K562 (cell line): ENCODE results near the gene SORCS2. TPM values are rescaled to one million over a fixed set of nuclear protein-coding genes. Genes with fewer than 3 reads are reported as not detected.

ENCODE experiments used
- ATAC-seq: fragments of 200-7000 bp; cut with Tn5 transposase; 3 replicates; pipeline ENCODE4 v1.9.1; 2020; ENCODE audit warnings: moderate library complexity
- BruUV-seq: library from RNA; stranded (reverse); fragments of 400-500 nt; replicated peaks from 2 replicates; lab custom pipeline; 2021; lab: Mats Ljungman, UMichigan
- CTCF ChIA-PET: fragments of 300-600 bp; formaldehyde crosslinking; extraction: SDS; loops from one replicate; lab custom pipeline; 2021; ENCODE audit warnings: low intra/inter-chr PET ratio; lab: Yijun Ruan, JAX
- POLR2A ChIA-PET: fragments of 300-600, 350-650 bp; sonication (Branson Sonifier 250); formaldehyde crosslinking; extraction: SDS; loops from one replicate; lab custom pipeline; 2021; ENCODE audit warnings: antibody characterized with exemption, inconsistent platforms; lab: Yijun Ruan, JAX
- DNase-seq, 4 experiments: peaks; one replicate each; pipeline versions ENCODE4 v3.0.0 to v3.0.0-alpha.2; 2011 to 2018; ENCODE audit warnings: low spot score in 3 of 4, mixed read lengths in 3 of 4; ENCODE audit errors: extremely low read depth in 1 of 4
- FAIRE-seq: peaks from 2 replicates; lab custom pipeline; 2011; peaks lifted over from hg19 to GRCh38; lab: Jason Lieb, UNC
- H2AFZ ChIP-seq: 2 replicates; pipeline ENCODE4 v1.6.0; 2011; ENCODE audit warnings: low read depth, low read length, control low read depth, inconsistent platforms
- H3K27ac ChIP-seq: fragments of 200-600 bp; 3 replicates; pipeline ENCODE4 v1.8.0; 2011; ENCODE audit warnings: low read depth, mild to moderate bottlenecking, control low read depth, inconsistent platforms, low read length, moderate library complexity, mixed read lengths; ENCODE audit errors: extremely low read depth
- H3K27me3 ChIP-seq, 2 experiments: fragments of 300-600 bp in 1 of 2; 2 replicates in 1 of 2; 3 replicates in 1 of 2; pipeline versions ENCODE4 v1.6.0 to v1.8.0; 2011; ENCODE audit warnings: inconsistent platforms in 2 of 2, low read length in 2 of 2, mild to moderate bottlenecking in 1 of 2, mixed read lengths in 1 of 2, moderate library complexity in 1 of 2; ENCODE audit not compliant: control insufficient read depth in 2 of 2, insufficient read depth in 2 of 2
- H3K36me3 ChIP-seq: fragments of 300-600 bp; 3 replicates; pipeline ENCODE4 v1.8.0; 2011; ENCODE audit warnings: mild to moderate bottlenecking, low read length, inconsistent platforms; ENCODE audit not compliant: control insufficient read depth, insufficient read depth
- H3K4me1 ChIP-seq, 2 experiments: fragments of 200-600 bp in 1 of 2; replicated peaks in 1 of 2; 2 replicates in 1 of 2; 3 replicates in 1 of 2; pipeline versions ENCODE4 v1.5.1 to v1.8.0; 2011; ENCODE audit warnings: inconsistent platforms in 2 of 2, low read length in 2 of 2, mild to moderate bottlenecking in 1 of 2, mixed read lengths in 1 of 2, moderate library complexity in 1 of 2; ENCODE audit not compliant: control insufficient read depth in 2 of 2, insufficient read depth in 2 of 2
- H3K4me2 ChIP-seq: 2 replicates; pipeline ENCODE4 v1.6.1; 2011; ENCODE audit warnings: low read length, control low read depth, inconsistent platforms, mixed read lengths; ENCODE audit not compliant: insufficient read depth
- H3K4me3 ChIP-seq: fragments of 200-600 bp; sonication (generic), shearing (Covaris generic); 2 replicates; pipeline ENCODE4 v1.5.1; 2016; ENCODE audit warnings: control low read depth, inconsistent platforms
- H3K79me2 ChIP-seq: fragments of 200-600 bp; 3 replicates; pipeline ENCODE4 v1.8.0; 2011; ENCODE audit warnings: low read length, inconsistent platforms; ENCODE audit not compliant: control insufficient read depth, insufficient read depth
- H3K9ac ChIP-seq, 2 experiments: 2 replicates each; pipeline versions ENCODE4 v1.6.0 to v1.6.1; 2011; ENCODE audit warnings: low read depth in 2 of 2, low read length in 2 of 2, control low read depth in 1 of 2, inconsistent platforms in 1 of 2, mild to moderate bottlenecking in 1 of 2, mixed read lengths in 1 of 2; ENCODE audit not compliant: insufficient read depth in 1 of 2
- H3K9me1 ChIP-seq: one replicate; pipeline ENCODE4 v1.6.0; 2011; ENCODE audit warnings: inconsistent platforms, mild to moderate bottlenecking, low read length, moderate library complexity; ENCODE audit not compliant: control insufficient read depth, insufficient read depth
- H3K9me3 ChIP-seq: replicated peaks from 2 replicates; pipeline ENCODE4 v1.5.1; 2011; ENCODE audit warnings: low read depth, low read length, inconsistent platforms; ENCODE audit not compliant: control insufficient read depth, insufficient read depth
- H4K20me1 ChIP-seq: replicated peaks from 2 replicates; pipeline ENCODE4 v1.6.1; 2011; ENCODE audit warnings: low read length, inconsistent platforms, mixed read lengths; ENCODE audit not compliant: control insufficient read depth, insufficient read depth
- CREB3 ChIP-seq: fragments of 450-650 bp; conservative IDR thresholded peaks from 2 replicates; pipeline ENCODE4 v1.6.1; 2016; ENCODE audit warnings: missing genetic modification characterization, low read depth, mild to moderate bottlenecking, missing compliant biosample characterization, moderate library complexity
- FOXP1 ChIP-seq: sonication (generic); formaldehyde crosslinking; IDR thresholded peaks from 2 replicates; pipeline ENCODE4 v1.8.0; 2022; ENCODE audit warnings: mild to moderate bottlenecking, missing genetic modification reagents
- MTA3 ChIP-seq: fragments of 450-650 bp; formaldehyde crosslinking; IDR thresholded peaks from 2 replicates; pipeline ENCODE4 v1.6.1; 2017; ENCODE audit warnings: mild to moderate bottlenecking, borderline replicate concordance
- RNF219 ChIP-seq: fragments of 250-450 bp; sonication (Bioruptor Pico); IDR thresholded peaks from 2 replicates; pipeline ENCODE4 v1.5.0; 2022; ENCODE audit warnings: mild to moderate bottlenecking
- ZKSCAN8 ChIP-seq: fragments of 200-800 bp; sonication (Bioruptor generic); IDR thresholded peaks from 2 replicates; pipeline ENCODE4 v1.6.1; 2016; ENCODE audit warnings: missing genetic modification characterization, missing compliant biosample characterization
- ZNF140 ChIP-seq: fragments of 250-450 bp; sonication (Bioruptor Pico); IDR thresholded peaks from 2 replicates; pipeline ENCODE4 v1.8.0; 2021; ENCODE audit warnings: moderate library complexity, mild to moderate bottlenecking, inconsistent platforms
- ZNF431 ChIP-seq: sonication (generic); formaldehyde crosslinking; IDR thresholded peaks from 2 replicates; pipeline ENCODE4 v1.8.0; 2022; ENCODE audit warnings: mild to moderate bottlenecking, missing genetic modification reagents
- ZNF444 ChIP-seq: fragments of 250-450 bp; sonication (Bioruptor Pico); IDR thresholded peaks from 2 replicates; pipeline ENCODE4 v1.4.0; 2020; ENCODE audit warnings: mild to moderate bottlenecking, moderate library complexity
- WGBS: fragments of 100-300 bp; shearing (Covaris generic); methylation state at CpG from one replicate; pipeline ENCODE4 v1.1.6; 2016; ENCODE audit warnings: low coverage, mixed read lengths; ENCODE audit not compliant: insufficient coverage; ENCODE audit errors: missing lambda C conversion rate; 5-methylcytosine and 5-hydroxymethylcytosine counted together
- in situ Hi-C: fragments of 300-500 bp; cut with MboI; formaldehyde crosslinking; loops from 4 replicates; pipeline ENCODE4 v1.15.0; 2018; ENCODE audit warnings: inconsistent platforms, mixed read lengths
- intact Hi-C: fragments of 100-400 bp; cut with micrococcal nuclease; formaldehyde crosslinking; loops from 2 replicates; pipeline ENCODE4 v1.14.2; 2022
- polyA plus RNA-seq, 8 experiments: library from polyadenylated mRNA; depleted of rRNA in 4 of 8; stranded (reverse) in 5 of 8; unstranded in 3 of 8; fragments of >200 nt; fragmentation: Nextera tagmentation in 2 of 8; fragmentation: Illumina TruSeq in 1 of 8; extraction: Ambion mirVana in 2 of 8; extraction: Trizol in 1 of 8; gene quantifications; 2 replicates each; pipeline versions ENCODE4 v1.2.1 to v1.2.3, GENCODE V29; 2011 to 2014; ENCODE audit warnings: inconsistent platforms in 1 of 8, missing spikeins in 1 of 8
- total RNA-seq, 7 experiments: library from RNA; depleted of rRNA in 6 of 7; stranded (reverse); fragments of >200 nt in 6 of 7; fragmentation: Illumina TruSeq in 2 of 7; extraction: Trizol in 2 of 7; gene quantifications; 2 replicates each; pipeline versions ENCODE4 v1.2.1 to v1.2.3, GENCODE V29; 2011 to 2021; ENCODE audit warnings: low replicate concordance in 1 of 7

Gene SORCS2
- total and polyA plus RNA-seq, 9 of the 15 experiments (the other 6 are each of a cell fraction or from before 2014, with no cell fraction given), result not detected

GRCh38 chr4:7411896-7412553 is 219.7 kb downstream of the SORCS2 start (continued):
- no peak for TF ChIP-seq RNF219
- TF ChIP-seq ZNF431 (CRISPR knock-in tag), result no peak
- TF ChIP-seq FOXP1 (CRISPR knock-in tag), result no peak

GRCh38 chr4:7412554-7412912 is 220.2 kb downstream of the SORCS2 start:
- H2AFZ ChIP-seq, result no peak overlapping the region
- in situ Hi-C loops (no loop called here), intact Hi-C loops (no loop called here)
- H3K9ac ChIP-seq, result no peak overlapping the region
- ChIA-PET POLR2A (interaction anchor here (1.1 kb wide), 1 partner anchor 8 kb away, joined by 3 read pairs; no protein-coding TSS in a partner anchor), CTCF (no interaction called here)
- ATAC-seq (no peak), DNase-seq (no peak), FAIRE-seq (no peak)
- no peak overlapping the region for H3K4me3 ChIP-seq
- H3K9me1 ChIP-seq, result no peaks in the 10 kb centered on the region
- H3K36me3 ChIP-seq, result no peaks in the 10 kb centered on the region
- H3K9me3 ChIP-seq, result no peaks in the 10 kb centered on the region
- no peak overlapping the region for H3K27ac ChIP-seq
- BruUV-seq, result no TSS peak
- 0% methylated on average over 4 of the region's 4 CpGs for WGBS
- H3K27me3 ChIP-seq, result peaks cover 0 to 17% of the 10 kb centered on the region in 2 experiments; a peak in 2 of 5 replicates
- H4K20me1 ChIP-seq, result no peaks in the 10 kb centered on the region
- no peaks in the 10 kb centered on the region for H3K79me2 ChIP-seq
- TF ChIP-seq ZKSCAN8 (CRISPR knock-in tag) (no peak), ZNF444 (CRISPR knock-in tag) (no peak), CREB3 (tag) (no peak), ZNF140 (CRISPR knock-in tag) (no peak), MTA3 (no peak)
- no peak overlapping the region for H3K4me2 ChIP-seq
- H3K4me1 ChIP-seq, result no peaks in the 10 kb centered on the region
